Smooth muscle cell (in vitro differentiated cells): Measurements from ENCODE around the gene SETX. TPM values are rescaled to one million over a fixed set of nuclear protein-coding genes. Genes with fewer than 3 reads are reported as not detected.

ENCODE experiments used
- DNase-seq: peaks from one replicate; lab custom pipeline; 2025; ENCODE audit not compliant: unreplicated experiment; lab: John Stamatoyannopoulos, UW
- H2AFZ ChIP-seq: fragments of 200-600 bp; sonication (generic); 2 replicates; pipeline ENCODE4 v1.6.0; 2016; ENCODE audit warnings: antibody characterized with exemption, low read depth, mild to moderate bottlenecking
- H3F3A ChIP-seq: fragments of 200-600 bp; sonication (generic); 2 replicates; pipeline ENCODE4 v1.6.0; 2017; ENCODE audit warnings: antibody characterized with exemption, low read depth
- H3K27ac ChIP-seq: fragments of 200-600 bp; sonication (generic); 2 replicates; pipeline ENCODE4 v1.5.1; 2016; ENCODE audit warnings: low read depth, mild to moderate bottlenecking
- H3K27me3 ChIP-seq: fragments of 200-600 bp; sonication (generic); 2 replicates; pipeline ENCODE4 v1.6.1; 2016; ENCODE audit warnings: low read depth, mild to moderate bottlenecking
- H3K36me3 ChIP-seq: fragments of 200-600 bp; sonication (generic); 2 replicates; pipeline ENCODE4 v1.5.1; 2016; ENCODE audit warnings: low read depth
- H3K4me1 ChIP-seq: fragments of 200-600 bp; sonication (generic); 2 replicates; pipeline ENCODE4 v1.5.1; 2016; ENCODE audit warnings: low read depth
- H3K4me2 ChIP-seq: fragments of 200-600 bp; sonication (generic); 2 replicates; pipeline ENCODE4 v1.6.0; 2016; ENCODE audit warnings: mild to moderate bottlenecking
- H3K4me3 ChIP-seq: fragments of 200-600 bp; sonication (generic); 2 replicates; pipeline ENCODE4 v1.5.1; 2016; ENCODE audit warnings: mild to moderate bottlenecking
- H3K79me2 ChIP-seq: fragments of 200-600 bp; sonication (generic); 2 replicates; pipeline ENCODE4 v1.6.0; 2016; ENCODE audit warnings: low read depth, mild to moderate bottlenecking
- H3K9ac ChIP-seq: fragments of 200-600 bp; sonication (generic); 2 replicates; pipeline ENCODE4 v1.6.0; 2016; ENCODE audit warnings: low read depth
- H3K9me3 ChIP-seq: fragments of 200-600 bp; sonication (generic); replicated peaks from 2 replicates; pipeline ENCODE4 v1.5.1; 2016; ENCODE audit warnings: low read depth
- H4K20me1 ChIP-seq: fragments of 200-600 bp; sonication (generic); 2 replicates; pipeline ENCODE4 v1.6.0; 2016; ENCODE audit warnings: low read depth
- CTCF ChIP-seq: fragments of 200-600 bp; sonication (generic); IDR thresholded peaks from 2 replicates; pipeline ENCODE4 v1.5.1; 2017; ENCODE audit warnings: borderline replicate concordance, mild to moderate bottlenecking, antibody characterized with exemption; ENCODE audit not compliant: insufficient read depth, poor library complexity, severe bottlenecking
- WGBS: methylation state at CpG from one replicate; pipeline ENCODE4 v1.1.7; 2016; ENCODE audit warnings: low lambda C conversion rate; 5-methylcytosine and 5-hydroxymethylcytosine counted together
- polyA plus RNA-seq: library from polyadenylated mRNA; unstranded; fragments of >200 nt; fragmentation: Nextera tagmentation; extraction: Ambion mirVana; gene quantifications from 2 replicates; pipeline ENCODE4 v1.2.1, GENCODE V29; 2016
- total RNA-seq: library from RNA; depleted of rRNA; stranded (reverse); fragments of >200 nt; gene quantifications from 2 replicates; pipeline ENCODE4 v1.2.3, GENCODE V29; 2014

The SETX gene
- total and polyA plus RNA-seq, 2 experiments from 2014 or later = 11.4 to 50.9 TPM

- TF ChIP-seq CTCF = peak; percentile 1
- no peak overlapping the region for H3K4me3 ChIP-seq
- H2AFZ ChIP-seq = no peak overlapping the region
- no peaks in the 10 kb centered on the region for H3K9me3 ChIP-seq
- H3K27me3 ChIP-seq = peaks cover 46% of the 10 kb centered on the region
- no peaks in the 10 kb centered on the region for H3K36me3 ChIP-seq
- 67% methylated on average over 18 of the region's 18 CpGs for WGBS
- no peaks in the 10 kb centered on the region for H3K79me2 ChIP-seq
- H4K20me1 ChIP-seq = no peaks in the 10 kb centered on the region
- no peaks in the 10 kb centered on the region for H3K4me1 ChIP-seq
- H3F3A ChIP-seq = no peaks in the 10 kb centered on the region
- H3K4me2 ChIP-seq = no peak overlapping the region
- no peak for DNase-seq
- no peak overlapping the region for H3K27ac ChIP-seq
- no peak overlapping the region for H3K9ac ChIP-seq
Measured at GRCh38 chr9:132236662-132237311, 118.0 kb downstream of the SETX start.

GRCh38 chr9:132235894-132236661, 118.7 kb downstream of the SETX start:
- no peaks in the 10 kb centered on the region for H3K9me3 ChIP-seq
- H2AFZ ChIP-seq = no peak overlapping the region
- no peak overlapping the region for H3K27ac ChIP-seq
- H4K20me1 ChIP-seq = no peaks in the 10 kb centered on the region
- no peaks in the 10 kb centered on the region for H3K79me2 ChIP-seq
- H3K4me1 ChIP-seq = no peaks in the 10 kb centered on the region
- peak; percentile 94 for TF ChIP-seq CTCF
- H3K9ac ChIP-seq = no peak overlapping the region
- H3K36me3 ChIP-seq = no peaks in the 10 kb centered on the region
- peaks cover 39% of the 10 kb centered on the region for H3K27me3 ChIP-seq
- H3F3A ChIP-seq = no peaks in the 10 kb centered on the region
- no peak overlapping the region for H3K4me2 ChIP-seq
- peak; percentile 20 for DNase-seq
- H3K4me3 ChIP-seq = no peak overlapping the region
- 53% methylated on average over 19 of the region's 19 CpGs for WGBS

- Histone ChIP-seq H3K4me3 (no peak overlapping the region), H3K4me2 (no peak overlapping the region), H3K9me3 (no peaks in the 10 kb centered on the region), H2AFZ (no peak overlapping the region), H3F3A (no peaks in the 10 kb centered on the region), H3K9ac (no peak overlapping the region), H3K4me1 (no peaks in the 10 kb centered on the region), H3K27me3 (peaks cover 29% of the 10 kb centered on the region), H3K27ac (no peak overlapping the region), H4K20me1 (no peaks in the 10 kb centered on the region), H3K79me2 (no peaks in the 10 kb centered on the region), H3K36me3 (no peaks in the 10 kb centered on the region)
- TF ChIP-seq CTCF = no peak
- WGBS = 91% methylated on average over 9 of the region's 9 CpGs
- no peak for DNase-seq
Measured at GRCh38 chr9:132235125-132235524, 119.7 kb downstream of the SETX start.
